Neural progenitor cell (in vitro differentiated cells): Measurements from ENCODE around the gene ABLIM2.

Experiments
- CTCF ChIP-seq: fragments of 200-600 bp; sonication (generic); IDR thresholded peaks from 2 replicates; pipeline ENCODE4 v1.5.1; 2017; ENCODE audit warnings: antibody characterized with exemption, mild to moderate bottlenecking
- EZH2 ChIP-seq: fragments of 200-600 bp; sonication (generic); IDR thresholded peaks from 2 replicates; pipeline ENCODE4 v1.6.1; 2017; ENCODE audit warnings: antibody characterized with exemption, mild to moderate bottlenecking, moderate library complexity

- TF ChIP-seq CTCF, result no peak
- TF ChIP-seq EZH2, result no peak
Observed at GRCh38 chr4:8095956-8096689, 62.5 kb downstream of the ABLIM2 start.
